AG04449 (cell line): Measurements from ENCODE around the gene GOLT1A.

Experiments
- CTCF ChIA-PET: fragments of 350-600 bp; formaldehyde crosslinking; extraction: SDS; loops from one replicate; lab custom pipeline; 2021; ENCODE audit warnings: antibody characterized with exemption; lab: Yijun Ruan, JAX
- POLR2A ChIA-PET: fragments of 400-600, 350-600 bp; formaldehyde crosslinking; extraction: SDS; loops from one replicate; lab custom pipeline; 2020; ENCODE audit warnings: antibody characterized with exemption, inconsistent platforms; lab: Yijun Ruan, JAX
- DNase-seq: peaks from one replicate; pipeline ENCODE4 v3.0.0-alpha.2; 2010; ENCODE audit warnings: low read depth, low spot score
- H3K4me3 ChIP-seq: 2 replicates; pipeline ENCODE4 v1.5.1; 2011; ENCODE audit warnings: low read depth, mild to moderate bottlenecking, control low read depth, low read length
- CTCF ChIP-seq: IDR thresholded peaks from one replicate; pipeline ENCODE4 v1.5.1; 2011; ENCODE audit warnings: mild to moderate bottlenecking, moderate library complexity, low read length, control low read depth, inconsistent platforms; ENCODE audit not compliant: insufficient read depth; ENCODE audit errors: missing control alignments

The GOLT1A gene

GRCh38 chr1:204166219-204166618 is 47.6 kb downstream of the GOLT1A start, which contains the start of gene REN:
REN (minus strand) TSS chr1:204166337; CDS start chr1:204166293, 44 bp downstream.
- CTCF ChIA-PET = interaction anchor here (0.9 to 24.4 kb wide), 11 partner anchors 10 to 296 kb away, joined by 3 to 548 read pairs (median 20); partner anchors contain the start of genes GOLT1A, KISS1 and PLEKHA6
- POLR2A ChIA-PET = no interaction called here
- no peak within 1 kb of the TSS for H3K4me3 ChIP-seq
- TF ChIP-seq CTCF = no peak
- no peak for DNase-seq

- TF ChIP-seq CTCF = peak; percentile 98
- H3K4me3 ChIP-seq = no peak overlapping the region
- ChIA-PET POLR2A (interaction anchor here (0.6 kb wide), 1 partner anchor 45 kb away, joined by 3 read pairs; no protein-coding TSS in a partner anchor), CTCF (interaction anchor here (0.7 to 24.4 kb wide), 45 partner anchors 10 to 341 kb away, joined by 3 to 548 read pairs (median 8); partner anchors contain the start of genes ETNK2, GOLT1A, KISS1 and PIK3C2B)
- peak; percentile 12 for DNase-seq
Measured at GRCh38 chr1:204162494-204163074, 51.2 kb downstream of the GOLT1A start.

- TF ChIP-seq CTCF = no peak
- POLR2A ChIA-PET = no interaction called here
- no peak overlapping the region for H3K4me3 ChIP-seq
- CTCF ChIA-PET = interaction anchor here (0.8 to 24.4 kb wide), 36 partner anchors 9 to 342 kb away, joined by 3 to 548 read pairs (median 9); partner anchors contain the start of genes ETNK2, GOLT1A, KISS1 and PIK3C2B
- no peak for DNase-seq
Measured at GRCh38 chr1:204161609-204162493, 51.9 kb downstream of the GOLT1A start.

- CTCF ChIA-PET = interaction anchor here (0.7 to 24.4 kb wide), 8 partner anchors 10 to 295 kb away, joined by 3 to 378 read pairs (median 5); partner anchors contain the start of gene PLEKHA6
- no peak overlapping the region for H3K4me3 ChIP-seq
Measured at GRCh38 chr1:204157962-204158361, 55.8 kb downstream of the GOLT1A start.

GRCh38 chr1:204155881-204156280 is 57.9 kb downstream of the GOLT1A start:
- ChIA-PET CTCF (interaction anchor here (1.0 to 24.4 kb wide), 6 partner anchors 6 to 205 kb away, joined by 3 to 378 read pairs (median 18); partner anchors contain the start of genes GOLT1A and PLEKHA6), POLR2A (no interaction called here)
- H3K4me3 ChIP-seq = no peak overlapping the region
- DNase-seq = no peak
- TF ChIP-seq CTCF = no peak

More at GRCh38 chr1:204157962-204158361, 55.8 kb downstream of the GOLT1A start:
- TF ChIP-seq CTCF = no peak
- POLR2A ChIA-PET = no interaction called here
- no peak for DNase-seq
